CD14-positive monocyte (primary cell): ENCODE measurements around the gene TMIGD1. TPM values are rescaled to one million over a fixed set of nuclear protein-coding genes. Genes with fewer than 3 reads are reported as not detected.

Source experiments
- DNase-seq, 3 donors: peaks; one replicate each; pipeline ENCODE4 v3.0.0-alpha.2; 2011 to 2022
- H2AFZ ChIP-seq: 2 replicates; pipeline ENCODE4 v1.6.0; 2012; ENCODE audit warnings: mild to moderate bottlenecking, low read depth, low read length, inconsistent platforms; ENCODE audit not compliant: insufficient read depth, poor library complexity, severe bottlenecking
- H3K27ac ChIP-seq, 2 donors: 1 replicate in 1 of 2; 2 replicates in 1 of 2; pipeline ENCODE4 v1.5.1; 2012 to 2013; ENCODE audit warnings: low read length in 2 of 2, control low read depth in 1 of 2, inconsistent platforms in 1 of 2, low read depth in 1 of 2, mild to moderate bottlenecking in 1 of 2
- H3K27me3 ChIP-seq, 2 donors: one replicate each; pipeline versions ENCODE4 v1.6.0 to v1.6.1; 2011 to 2013; ENCODE audit warnings: low read length in 2 of 2; ENCODE audit not compliant: control insufficient read depth in 2 of 2, insufficient read depth in 2 of 2
- H3K36me3 ChIP-seq, 2 donors: replicated peaks in 1 of 2; 1 replicate in 1 of 2; 2 replicates in 1 of 2; pipeline versions ENCODE4 v1.5.1 to v1.6.1; 2012 to 2013; ENCODE audit warnings: low read length in 2 of 2, control low read depth in 1 of 2, inconsistent platforms in 1 of 2, mild to moderate bottlenecking in 1 of 2; ENCODE audit not compliant: insufficient read depth in 2 of 2, control insufficient read depth in 1 of 2
- H3K4me1 ChIP-seq, 2 donors: 1 replicate in 1 of 2; 2 replicates in 1 of 2; pipeline versions ENCODE4 v1.5.1 to v1.6.1; 2012 to 2013; ENCODE audit warnings: low read length in 2 of 2, control low read depth in 1 of 2, inconsistent platforms in 1 of 2, mild to moderate bottlenecking in 1 of 2, moderate library complexity in 1 of 2; ENCODE audit not compliant: insufficient read depth in 2 of 2, control insufficient read depth in 1 of 2
- H3K4me2 ChIP-seq: replicated peaks from 2 replicates; pipeline ENCODE3; 2012; ENCODE audit warnings: low read length, moderate library complexity, mild to moderate bottlenecking; ENCODE audit not compliant: poor library complexity, severe bottlenecking; ENCODE audit errors: extremely low read depth
- H3K4me3 ChIP-seq, 3 experiments: fragments of 200-600 bp in 1 of 3; sonication (generic) in 1 of 3; replicated peaks in 1 of 3; 1 replicate in 2 of 3; 2 replicates in 1 of 3; pipeline ENCODE4 v1.5.1; 2011 to 2013; ENCODE audit warnings: low read length in 3 of 3, mild to moderate bottlenecking in 3 of 3, control low read depth in 2 of 3, low read depth in 2 of 3, inconsistent platforms in 1 of 3, moderate library complexity in 1 of 3
- H3K79me2 ChIP-seq: 2 replicates; pipeline ENCODE4 v1.6.0; 2012; ENCODE audit warnings: mild to moderate bottlenecking, control low read depth, inconsistent platforms, low read length, moderate library complexity; ENCODE audit not compliant: insufficient read depth
- H3K9ac ChIP-seq: 2 replicates; pipeline ENCODE4 v1.6.0; 2017; ENCODE audit warnings: low read length, mild to moderate bottlenecking; ENCODE audit not compliant: insufficient read depth, poor library complexity, severe bottlenecking
- H3K9me3 ChIP-seq, 2 donors: replicated peaks in 1 of 2; 1 replicate in 1 of 2; 2 replicates in 1 of 2; pipeline versions ENCODE4 v1.5.1 to v1.6.1; 2012 to 2013; ENCODE audit warnings: low read length in 2 of 2, control low read depth in 1 of 2; ENCODE audit not compliant: control insufficient read depth in 1 of 2, insufficient read depth in 1 of 2
- H4K20me1 ChIP-seq: 2 replicates; pipeline ENCODE4 v1.6.0; 2012; ENCODE audit warnings: mild to moderate bottlenecking, low read length, control low read depth, moderate library complexity; ENCODE audit not compliant: insufficient read depth
- H3K27ac Mint-ChIP-seq, 7 donors: one replicate each; pipeline ENCODE4 v1.8.0; 2020; ENCODE audit warnings: mild to moderate bottlenecking in 7 of 7, mixed read lengths in 7 of 7, moderate library complexity in 6 of 7, inconsistent platforms in 2 of 7
- H3K27me3 Mint-ChIP-seq, 3 donors: one replicate each; pipeline ENCODE4 v1.8.0; 2021 to 2022; ENCODE audit warnings: low read depth in 3 of 3, mild to moderate bottlenecking in 3 of 3, mixed read lengths in 3 of 3, moderate library complexity in 3 of 3, inconsistent platforms in 1 of 3
- H3K36me3 Mint-ChIP-seq, 2 donors: one replicate each; pipeline ENCODE4 v1.8.0; 2020; ENCODE audit warnings: mixed read lengths in 2 of 2, inconsistent platforms in 1 of 2, mild to moderate bottlenecking in 1 of 2
- H3K4me1 Mint-ChIP-seq: one replicate; pipeline ENCODE4 v1.8.0; 2020; ENCODE audit warnings: mild to moderate bottlenecking, mixed read lengths
- H3K4me3 Mint-ChIP-seq, 2 donors: one replicate each; pipeline ENCODE4 v1.8.0; 2020; ENCODE audit warnings: mild to moderate bottlenecking in 2 of 2, mixed read lengths in 2 of 2, moderate library complexity in 1 of 2
- H3K9me3 Mint-ChIP-seq, 7 donors: one replicate each; pipeline ENCODE4 v1.8.0; 2020 to 2022; ENCODE audit warnings: mixed read lengths in 7 of 7, mild to moderate bottlenecking in 6 of 7, moderate library complexity in 6 of 7, inconsistent platforms in 2 of 7
- CTCF ChIP-seq: fragments of 200-600 bp; IDR thresholded peaks from one replicate; pipeline ENCODE4 v1.8.0; 2022; ENCODE audit warnings: antibody characterized with exemption, mild to moderate bottlenecking
- WGBS: methylation state at CpG from one replicate; pipeline ENCODE4 v1.1.5; 2013; ENCODE audit warnings: missing lambda C conversion rate; ENCODE audit not compliant: insufficient coverage; 5-methylcytosine and 5-hydroxymethylcytosine counted together
- intact Hi-C, 2 donors: fragments of 100-400 bp; cut with micrococcal nuclease; formaldehyde crosslinking; loops; one replicate each; pipeline versions ENCODE4 v1.15.0 to v1.15.1; 2023
- polyA plus RNA-seq, 3 donors: library from polyadenylated mRNA; depleted of rRNA in 1 of 3; unstranded in 2 of 3; stranded (reverse) in 1 of 3; fragments of 300-500 nt in 2 of 3; fragments of >200 nt in 1 of 3; fragmentation: Illumina TruSeq in 2 of 3; gene quantifications; 1 replicate in 2 of 3; 2 replicates in 1 of 3; pipeline ENCODE4 v1.2.3, GENCODE V29; 2012 to 2021

Gene TMIGD1
- polyA plus RNA-seq, 3 donors = not detected

- Histone ChIP-seq H3K27me3 (no peaks in the 10 kb centered on the region), H4K20me1 (no peaks in the 10 kb centered on the region), H3K9ac (no peak overlapping the region), H3K9me3 (no peaks in the 10 kb centered on the region), H3K79me2 (no peaks in the 10 kb centered on the region), H3K4me2 (no peak overlapping the region), H3K4me3 (no peak overlapping the region), H3K36me3 (no peaks in the 10 kb centered on the region), H2AFZ (no peak overlapping the region), H3K4me1 (peaks cover 4 to 7% of the 10 kb centered on the region in 2 donors), H3K27ac (no peak overlapping the region)
- no peak for TF ChIP-seq CTCF
- intact Hi-C loops = no loop called here
- Mint-ChIP-seq H3K27me3 (peaks cover 0 to 7% (median 6%) of the 10 kb centered on the region in 3 donors), H3K27ac (no peak overlapping the region), H3K4me1 (peaks cover 13% of the 10 kb centered on the region), H3K4me3 (no peak overlapping the region), H3K36me3 (no peaks in the 10 kb centered on the region), H3K9me3 (no peaks in the 10 kb centered on the region)
- DNase-seq = no peak
- WGBS = no CpG with 5 or more reads among the region's 3 CpGs
Observed at GRCh38 chr17:30304778-30305177, 29.1 kb downstream of the TMIGD1 start.

- Histone ChIP-seq H3K4me1 (peaks cover 4 to 7% of the 10 kb centered on the region in 2 donors), H3K4me2 (no peak overlapping the region), H3K9ac (no peak overlapping the region), H4K20me1 (no peaks in the 10 kb centered on the region), H3K4me3 (no peak overlapping the region), H3K79me2 (no peaks in the 10 kb centered on the region), H3K27me3 (no peaks in the 10 kb centered on the region), H3K9me3 (no peaks in the 10 kb centered on the region), H3K27ac (no peak overlapping the region), H3K36me3 (no peaks in the 10 kb centered on the region), H2AFZ (no peak overlapping the region)
- Mint-ChIP-seq H3K36me3 (no peaks in the 10 kb centered on the region), H3K4me3 (no peak overlapping the region), H3K4me1 (peaks cover 13% of the 10 kb centered on the region), H3K27ac (no peak overlapping the region), H3K9me3 (peaks cover 0 to 2% (median 0%) of the 10 kb centered on the region in 7 donors), H3K27me3 (peaks cover 0 to 8% (median 5%) of the 10 kb centered on the region in 3 donors)
- DNase-seq = no peak
- 100% methylated on average over 1 of the region's 3 CpGs for WGBS
- TF ChIP-seq CTCF = no peak
- intact Hi-C loops = no loop called here
Observed at GRCh38 chr17:30302241-30302640, 31.6 kb downstream of the TMIGD1 start.
